OCI-LY7 (cell line): Measurements from ENCODE around the gene CFAP58. TPM values are rescaled to one million over a fixed set of nuclear protein-coding genes. Genes with fewer than 3 reads are reported as not detected.

Experiments used
- BruUV-seq: library from RNA; stranded (reverse); fragments of 400-500 nt; replicated peaks from 2 replicates; lab custom pipeline; 2021; lab: Mats Ljungman, UMichigan
- CTCF ChIA-PET: fragments of 300-600 bp; sonication (Branson Sonifier 250); formaldehyde crosslinking; loops from one replicate; lab custom pipeline; 2022; ENCODE audit warnings: antibody characterized with exemption; ENCODE audit not compliant: unreplicated experiment; lab: Charles Lee
- POLR2A ChIA-PET: fragments of 300-600 bp; sonication (Branson Sonifier 250); formaldehyde crosslinking; loops from one replicate; lab custom pipeline; 2022; ENCODE audit warnings: antibody characterized with exemption; lab: Charles Lee
- DNase-seq: peaks from one replicate; pipeline ENCODE4 v3.0.0-alpha.2; 2015; ENCODE audit warnings: low spot score
- H2AFZ ChIP-seq: fragments of 200-600 bp; sonication (generic), shearing (Covaris generic); 2 replicates; pipeline ENCODE4 v1.6.1; 2014; ENCODE audit warnings: mild to moderate bottlenecking, antibody characterized with exemption, low read length, moderate library complexity
- H3K27ac ChIP-seq: fragments of 200-600 bp; sonication (generic); 2 replicates; pipeline ENCODE4 v1.5.1; 2014; ENCODE audit warnings: mixed run types, low read depth, mild to moderate bottlenecking, moderate library complexity, low read length, inconsistent platforms; ENCODE audit not compliant: poor library complexity, severe bottlenecking
- H3K36me3 ChIP-seq: fragments of 200-600 bp; sonication (generic); 2 replicates; pipeline ENCODE4 v1.6.1; 2014; ENCODE audit warnings: mild to moderate bottlenecking, antibody characterized with exemption, low read length, moderate library complexity, mixed read lengths; ENCODE audit not compliant: insufficient read depth
- H3K4me1 ChIP-seq: fragments of 200-600 bp; sonication (generic); 2 replicates; pipeline ENCODE4 v1.5.1; 2014; ENCODE audit warnings: mild to moderate bottlenecking, low read length; ENCODE audit not compliant: insufficient read depth, poor library complexity, severe bottlenecking
- H3K4me2 ChIP-seq: fragments of 200-600 bp; sonication (generic); 2 replicates; pipeline ENCODE4 v1.6.1; 2014; ENCODE audit warnings: mild to moderate bottlenecking, low read length
- H3K4me3 ChIP-seq: fragments of 200-600 bp; sonication (generic); 2 replicates; pipeline ENCODE4 v1.5.1; 2014; ENCODE audit warnings: mild to moderate bottlenecking, low read depth, low read length; ENCODE audit not compliant: poor library complexity, severe bottlenecking
- H3K79me2 ChIP-seq: fragments of 200-600 bp; sonication (generic); 2 replicates; pipeline ENCODE4 v1.6.1; 2016; ENCODE audit warnings: low read depth, mild to moderate bottlenecking, low read length, moderate library complexity, mixed read lengths; ENCODE audit not compliant: insufficient read depth
- H3K9me2 ChIP-seq: fragments of 200-600 bp; sonication (generic); 2 replicates; pipeline ENCODE4 v1.6.1; 2016; ENCODE audit warnings: mild to moderate bottlenecking, low read length, mixed read lengths; ENCODE audit not compliant: insufficient read depth
- H3K9me3 ChIP-seq: fragments of 200-600 bp; sonication (generic); 2 replicates; pipeline ENCODE4 v1.6.1; 2014; ENCODE audit warnings: mild to moderate bottlenecking, mixed run types, low read length, mixed read lengths
- H4K20me1 ChIP-seq: fragments of 200-600 bp; sonication (generic); 2 replicates; pipeline ENCODE4 v1.6.1; 2014; ENCODE audit warnings: mild to moderate bottlenecking, antibody characterized with exemption, low read length, moderate library complexity, mixed read lengths; ENCODE audit not compliant: insufficient read depth
- CTCF ChIP-seq: fragments of 200-600 bp; sonication (generic); conservative IDR thresholded peaks from 2 replicates; pipeline ENCODE4 v1.5.1; 2014; ENCODE audit warnings: mild to moderate bottlenecking, antibody characterized with exemption, low read length, moderate library complexity, mixed read lengths
- EZH2phosphoT487 ChIP-seq: fragments of 200-600 bp; sonication (generic); IDR thresholded peaks from 2 replicates; pipeline ENCODE4 v1.6.1; 2018; ENCODE audit warnings: low read depth, borderline replicate concordance, mild to moderate bottlenecking, mixed run types, antibody characterized with exemption, low read length, moderate library complexity, mixed read lengths
- intact Hi-C: fragments of 100-400 bp; cut with micrococcal nuclease; formaldehyde crosslinking; loops from one replicate; pipeline ENCODE4 v1.10.0; 2022; ENCODE audit not compliant: unreplicated experiment
- total RNA-seq, 2 experiments: library from RNA; depleted of rRNA in 1 of 2; stranded (reverse); fragments of >200 nt in 1 of 2; shearing (Covaris generic) in 1 of 2; gene quantifications; 2 replicates each; pipeline ENCODE4 v1.2.3, GENCODE V29; 2014 to 2022

CFAP58 gene
- total RNA-seq, 2 experiments from 2014 or later = 0.09 to 1.5 TPM

DNA sequence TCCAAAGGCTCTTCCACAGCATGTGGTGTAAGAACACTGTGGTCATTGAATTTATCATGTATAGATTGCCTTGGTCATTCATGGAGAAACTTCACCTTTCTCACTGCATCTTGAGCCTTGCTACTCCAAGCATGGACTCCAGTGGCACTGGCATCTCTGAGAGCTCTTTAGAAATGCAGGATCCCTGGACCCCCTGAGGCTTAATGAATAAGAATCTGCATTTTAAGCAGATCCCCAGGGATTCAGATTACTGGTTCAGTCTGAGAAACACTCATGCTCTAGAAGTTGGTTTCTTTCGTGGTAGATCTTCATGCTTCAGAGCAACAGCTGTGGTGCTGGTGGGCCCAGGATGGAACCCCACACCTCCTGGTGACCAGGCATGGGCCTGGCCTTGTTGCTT is 63.2 kb downstream of the CFAP58 start:
- CTCF ChIA-PET = no interaction called here
- BruUV-seq = no TSS peak
- Histone ChIP-seq H3K4me2 (no peak overlapping the region), H3K9me2 (no peaks in the 10 kb centered on the region), H3K4me3 (no peak overlapping the region), H2AFZ (no peak overlapping the region), H3K79me2 (no peaks in the 10 kb centered on the region), H3K4me1 (no peaks in the 10 kb centered on the region), H4K20me1 (no peaks in the 10 kb centered on the region), H3K9me3 (no peaks in the 10 kb centered on the region), H3K36me3 (no peaks in the 10 kb centered on the region), H3K27ac (no peak overlapping the region)
- intact Hi-C loops = no loop called here
- POLR2A ChIA-PET = no interaction called here
- DNase-seq = no peak
- no peak for TF ChIP-seq EZH2phosphoT487
- no peak for TF ChIP-seq CTCF

GRCh38 chr10:104417637-104418292 is 64.1 kb downstream of the CFAP58 start:
- ChIA-PET CTCF (no interaction called here), POLR2A (no interaction called here)
- Histone ChIP-seq H2AFZ (no peak overlapping the region), H3K36me3 (no peaks in the 10 kb centered on the region), H3K9me3 (no peaks in the 10 kb centered on the region), H3K27ac (no peak overlapping the region), H3K4me1 (no peaks in the 10 kb centered on the region), H3K9me2 (no peaks in the 10 kb centered on the region), H3K4me2 (no peak overlapping the region), H4K20me1 (no peaks in the 10 kb centered on the region), H3K79me2 (no peaks in the 10 kb centered on the region), H3K4me3 (no peak overlapping the region)
- TF ChIP-seq CTCF = no peak
- no peak for TF ChIP-seq EZH2phosphoT487
- intact Hi-C loops = no loop called here
- BruUV-seq = no TSS peak
- no peak for DNase-seq

DNA sequence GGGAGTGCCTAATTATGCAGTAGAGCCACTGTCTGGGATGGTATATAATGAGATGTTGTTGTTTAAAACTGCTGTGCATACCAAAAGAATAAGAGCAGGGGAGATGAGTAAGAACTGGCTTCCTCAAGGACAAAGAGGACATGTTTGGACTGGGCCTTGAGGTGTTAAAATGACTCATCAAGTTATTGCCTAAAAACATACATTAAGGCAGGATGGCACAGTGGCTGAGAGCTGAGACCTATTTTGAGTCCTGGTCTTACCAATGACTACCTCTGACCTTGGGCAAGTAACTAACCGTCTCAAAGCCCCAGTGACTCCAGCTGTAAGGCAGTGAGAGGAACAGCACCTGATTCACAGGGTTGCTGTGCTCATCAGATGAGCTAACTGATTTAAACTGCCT is 71.1 kb downstream of the CFAP58 start:
- no peak overlapping the region for H2AFZ ChIP-seq
- H3K4me1 ChIP-seq = no peaks in the 10 kb centered on the region
- H3K27ac ChIP-seq = no peak overlapping the region
- no peaks in the 10 kb centered on the region for H3K36me3 ChIP-seq
- intact Hi-C loops = no loop called here
- H3K79me2 ChIP-seq = no peaks in the 10 kb centered on the region
- ChIA-PET CTCF (no interaction called here), POLR2A (no interaction called here)
- no peaks in the 10 kb centered on the region for H4K20me1 ChIP-seq
- no TSS peak for BruUV-seq
- H3K4me3 ChIP-seq = no peak overlapping the region
- no peak overlapping the region for H3K4me2 ChIP-seq
- no peak for DNase-seq
- H3K9me2 ChIP-seq = no peaks in the 10 kb centered on the region
- TF ChIP-seq EZH2phosphoT487 = no peak
- no peak for TF ChIP-seq CTCF
- H3K9me3 ChIP-seq = no peaks in the 10 kb centered on the region
